ENCODE measurements around the gene SPRY2. TPM values are rescaled to one million over a fixed set of nuclear protein-coding genes. Genes with fewer than 3 reads are reported as not detected.
A peak's percentile ranks its signal among the peaks of the same experiment; 100 is the strongest.

Gene SPRY2
- total and polyA plus RNA-seq, 2 of the 4 experiments (the other 2 are of a cell fraction) = 21.1 to 47.9 TPM

- H3K4me2 ChIP-seq (ENCODE audit: low read depth, low read length) = peak overlapping the region; percentile 37
- CTCF ChIA-PET = interaction anchor here (0.6 to 0.7 kb wide), 2 partner anchors 168 to 217 kb away, joined by 4 read pairs; no protein-coding TSS in a partner anchor
- WGBS, 2 experiments (ENCODE audit: extremely low coverage in 2 of 2, insufficient read length in 1 of 2) = 0% methylated on average over 2 of the region's 8 CpGs; no CpG with 5 or more reads in 1 of the 2 experiments
These were observed 1.4 kb downstream of the SPRY2 start for GRCh38 chr13:80339563-80339911.

More at GRCh38 chr13:80339563-80339911, 1.4 kb downstream of the SPRY2 start:
- dilution Hi-C loops (cut with HindIII; ENCODE audit: low sequenced_read_pairs, unreplicated experiment) = no loop called here
- peak overlapping the region; percentile 92 for H3K14ac ChIP-seq (replicated peaks; ENCODE audit: low read depth, low read length)
- peaks cover 12% of the 10 kb centered on the region for H3K4me1 ChIP-seq (ENCODE audit: control insufficient read depth, insufficient read depth, low read length)
- peak overlapping the region; percentile 91 for H3K23ac ChIP-seq (ENCODE audit: low read depth, low read length)
- H2AFZ ChIP-seq (replicated peaks; ENCODE audit: low read length, poor library complexity) = peak overlapping the region; percentile 86
- H3K36me3 ChIP-seq (ENCODE audit: control insufficient read depth, insufficient read depth, low read length) = peaks cover 11% of the 10 kb centered on the region
- H4K20me1 ChIP-seq (ENCODE audit: insufficient read depth, low read length) = peaks cover 52% of the 10 kb centered on the region
- DNase-seq (no peak), ATAC-seq (ENCODE audit: low read depth) (no peak)
- peak overlapping the region; percentile 73; the same call in 1 of the 2 replicates for H4K5ac ChIP-seq (ENCODE audit: low read depth, low read length)
- peak overlapping the region; percentile 84 for H3K27ac ChIP-seq (ENCODE audit: insufficient read depth, low read length)
- intact Hi-C loops (cut with micrococcal nuclease) = loop anchor here (1.0 to 5.0 kb wide), 3 partner anchors 127 to 563 kb away; no protein-coding TSS in a partner anchor
- H2BK5ac ChIP-seq (ENCODE audit: low read depth, low read length, poor library complexity, severe bottlenecking) = peak overlapping the region; percentile 91
- H3K9me3 ChIP-seq (ENCODE audit: control insufficient read depth, insufficient read depth, low read length) = no peaks in the 10 kb centered on the region
- H3K56ac ChIP-seq (ENCODE audit: extremely low read depth, insufficient read depth, low read length) = peak overlapping the region; percentile 97
- TSS peak; percentile 55 for BruUV-seq (replicated peaks)
- peaks cover 0 to 23% of the 10 kb centered on the region in 2 experiments; a peak in 2 of 4 replicates for H3K79me1 ChIP-seq (ENCODE audit: low read depth in 1 of 2, low read length in 2 of 2)
- peaks cover 11% of the 10 kb centered on the region for H3K9me1 ChIP-seq (ENCODE audit: insufficient read depth, low read length)
- H4K91ac ChIP-seq (ENCODE audit: insufficient read depth, low read depth, low read length) = peak overlapping the region; percentile 53; the same call in 1 of the 2 replicates
- H2AK9ac ChIP-seq (replicated peaks; ENCODE audit: low read depth, low read length, poor library complexity) = peak overlapping the region; percentile 88
- peak overlapping the region; percentile 62 for H3K4ac ChIP-seq (ENCODE audit: low read depth, low read length)
- H3K9ac ChIP-seq (ENCODE audit: low read depth, low read length) = peak overlapping the region; percentile 99
- peak overlapping the region; percentile 10; the same call in 1 of the 2 replicates for H2AK5ac ChIP-seq (ENCODE audit: low read depth, low read length)
- TF ChIP-seq POLR2A (IDR thresholded peaks at IDR 0.05; ENCODE audit: low read depth, low read length) = no peak
- no peak for TF ChIP-seq MAZ (IDR thresholded peaks at IDR 0.05; ENCODE audit: borderline replicate concordance, low read depth, low read length)
- TF ChIP-seq NFE2L2 (IDR thresholded peaks at IDR 0.05; ENCODE audit: low read depth, low read length) = no peak
- no peak for TF ChIP-seq CEBPB (IDR thresholded peaks at IDR 0.05; ENCODE audit: low read depth, low read length)
- TF ChIP-seq RFX5 (IDR thresholded peaks at IDR 0.05; ENCODE audit: low read depth, low read length) = no peak
- no peak for TF ChIP-seq BHLHE40 (IDR thresholded peaks at IDR 0.05; ENCODE audit: low read depth, low read length)
- TF ChIP-seq RAD21 (IDR thresholded peaks at IDR 0.05; ENCODE audit: low read length) = no peak
- POLR2A ChIA-PET (ENCODE audit: unreplicated experiment) = interaction anchor here (1.5 kb wide), 1 partner anchor 403 kb away, joined by 4 read pairs; no protein-coding TSS in a partner anchor
- H3K27me3 ChIP-seq (ENCODE audit: control insufficient read depth, insufficient read depth, low read length) = no peaks in the 10 kb centered on the region
- H3K4me3 ChIP-seq (ENCODE audit: insufficient read depth, low read depth, low read length) = peak overlapping the region; percentile 88
- H3K18ac ChIP-seq (ENCODE audit: low read depth, low read length) = peak overlapping the region; percentile 88
- no peak overlapping the region for H2BK15ac ChIP-seq (ENCODE audit: low read depth, low read length)
- peak overlapping the region; percentile 49 to 76 for H4K8ac ChIP-seq (ENCODE audit: low read depth in 2 of 2, low read length in 2 of 2)
- no peak overlapping the region for H2BK20ac ChIP-seq (ENCODE audit: low read depth, low read length)
- peak overlapping the region; percentile 23 for H2BK120ac ChIP-seq (ENCODE audit: low read depth, low read length)
- in situ Hi-C loops (cut with MboI; ENCODE audit: low sequenced_read_pairs) = loop anchor here (10.0 to 25.0 kb wide), 4 partner anchors 125 to 927 kb away; partner anchors contain the start of gene RBM26
